Epithelial cell of prostate (primary cell): ENCODE measurements around the gene CLGN.
A peak's percentile ranks its signal among the peaks of the same experiment; 100 is the strongest.

ENCODE experiments used
- DNase-seq: peaks from one replicate; pipeline ENCODE4 v3.0.0-alpha.2; 2011; ENCODE audit warnings: low read depth, low spot score
- H3K27ac ChIP-seq: fragments of 450-650 bp; 2 replicates; pipeline ENCODE4 v1.5.1; 2017; ENCODE audit warnings: mild to moderate bottlenecking

CLGN gene

DNA sequence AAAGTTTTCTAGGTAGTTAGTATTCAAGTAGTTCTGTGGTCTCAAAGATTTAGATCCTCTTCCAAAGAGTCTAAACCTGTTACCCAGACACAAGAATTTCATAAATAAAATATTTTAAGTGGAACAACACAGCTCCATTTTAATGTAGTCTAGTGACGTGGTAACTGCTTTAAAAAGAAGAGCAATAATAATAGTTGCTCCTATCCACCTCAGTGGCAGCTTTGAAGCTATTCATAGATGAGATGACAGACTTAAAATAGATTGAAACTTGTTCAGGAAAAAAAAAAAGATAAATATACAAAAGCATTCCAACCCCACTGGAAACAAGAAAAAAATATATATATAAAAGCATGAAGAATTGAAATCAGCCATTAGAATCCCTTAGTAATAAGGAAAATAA, 39.4 kb downstream of the CLGN start:
- DNase-seq, result no peak
- H3K27ac ChIP-seq, result no peak overlapping the region

DNA sequence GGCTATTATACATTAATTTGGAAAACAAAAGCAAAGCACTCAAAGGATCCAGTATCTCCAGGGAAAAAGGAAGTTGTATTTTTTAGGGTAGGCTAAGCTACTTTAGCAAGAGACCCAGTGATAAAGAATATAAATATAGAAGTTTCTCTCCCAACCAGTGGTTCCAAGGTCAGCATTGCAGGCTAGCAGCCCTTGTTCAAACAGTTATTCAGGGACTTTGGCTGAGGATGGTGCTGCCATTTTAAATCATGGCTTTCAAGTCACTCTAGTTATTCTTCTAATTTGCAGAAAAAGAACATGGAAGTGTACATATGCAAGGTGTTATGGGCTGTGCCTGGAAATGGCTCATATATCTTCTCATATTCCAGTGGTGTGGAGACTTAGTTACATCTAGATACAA, 44.7 kb downstream of the CLGN start:
- DNase-seq, result no peak

DNA sequence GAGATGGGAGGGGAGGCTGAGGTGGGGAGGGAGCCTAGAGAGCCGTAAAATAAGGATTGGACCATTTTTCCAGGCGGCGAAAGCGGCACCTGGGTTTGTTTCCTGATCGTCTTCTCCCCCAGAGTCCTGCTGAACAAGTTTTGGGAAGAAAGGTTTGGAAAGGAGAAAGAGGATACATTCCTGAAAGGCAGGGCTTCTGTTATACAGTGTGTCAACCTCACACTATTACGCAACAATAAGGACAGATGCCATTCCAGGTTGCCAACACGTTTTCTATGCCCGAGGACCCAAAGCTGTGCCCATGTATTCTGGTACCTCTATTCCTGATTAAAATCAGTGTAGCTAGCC, 53.3 kb downstream of the CLGN start:
- peak overlapping the region; percentile 79 for H3K27ac ChIP-seq
- DNase-seq, result no peak

More for the DNA sequence above, 44.7 kb downstream of the CLGN start:
- no peak overlapping the region for H3K27ac ChIP-seq

DNA sequence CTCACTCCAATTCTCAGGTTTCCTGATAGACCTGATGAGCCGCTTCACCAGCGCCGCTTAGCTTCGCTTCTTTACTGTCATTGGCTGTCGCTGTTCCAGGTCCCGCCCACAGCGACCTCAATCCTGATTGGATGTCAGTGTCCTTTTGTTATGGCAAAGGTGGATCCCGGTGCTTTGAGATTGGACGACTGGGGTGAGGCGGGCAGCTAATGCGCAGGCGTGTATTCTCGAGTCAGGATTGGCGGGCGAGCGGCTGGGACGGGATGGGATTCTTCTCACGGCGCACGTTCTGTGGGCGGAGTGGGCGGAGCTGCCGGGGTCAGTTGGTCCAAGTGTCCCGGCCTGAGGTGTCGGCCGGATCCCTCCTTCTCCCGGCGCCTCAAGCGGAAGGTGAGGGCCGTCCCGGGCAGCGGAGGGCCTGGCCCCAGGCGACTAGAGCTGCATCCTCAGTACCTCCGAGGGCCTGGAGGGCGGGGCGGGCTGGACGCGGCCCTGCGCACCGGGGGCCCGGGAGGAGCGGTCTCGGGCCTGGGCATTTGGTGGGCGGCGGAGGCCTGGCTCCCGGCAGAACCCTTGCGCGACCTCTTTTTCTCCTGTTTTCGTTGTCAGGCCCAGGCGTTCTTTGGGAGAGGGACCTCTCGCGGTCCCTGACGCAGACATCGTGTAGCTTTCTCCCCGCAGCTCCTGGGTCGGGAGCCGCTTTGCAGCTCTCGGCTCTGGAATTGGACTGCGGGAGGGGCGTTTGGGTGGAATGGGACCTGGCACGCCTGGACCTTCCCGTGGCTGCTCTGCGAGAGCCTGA, 53.9 kb downstream of the CLGN start, which contains the start of gene SCOC:
Gene SCOC (plus strand): TSS at position 319 of the 802 bp plus-strand sequence. CDS start 5,525 bp downstream, outside the sequence.
- peak within 1 kb of the TSS; percentile 79 for H3K27ac ChIP-seq
- peak; percentile 94 for DNase-seq

DNA sequence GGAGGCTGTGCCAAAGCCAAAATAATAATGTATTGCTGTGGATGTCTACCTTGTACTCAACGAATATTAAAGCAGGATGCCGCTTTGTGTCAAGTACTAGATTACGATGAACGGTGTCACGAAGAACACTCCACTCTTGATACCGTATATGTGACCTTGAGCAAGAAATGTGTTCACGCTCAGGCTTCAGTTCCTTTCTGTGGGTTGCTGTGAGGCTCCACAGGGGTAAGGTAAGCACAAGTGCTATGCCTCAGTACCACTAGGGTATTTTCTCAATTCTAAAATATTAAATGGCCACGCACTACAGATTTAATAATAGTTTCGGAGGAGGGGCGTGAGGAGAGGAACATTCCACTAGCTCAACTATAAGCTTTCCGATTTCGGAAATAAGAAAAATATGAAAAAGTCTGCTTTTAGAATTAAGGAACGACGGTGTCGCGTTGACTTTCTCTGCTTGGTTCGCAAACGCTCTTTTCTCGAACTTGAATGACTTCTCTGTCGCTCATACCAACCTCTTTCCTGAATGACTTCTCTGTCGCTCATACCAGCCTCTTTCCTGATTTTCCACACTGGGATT, 54.6 kb downstream of the CLGN start:
- no peak for DNase-seq
- peak overlapping the region; percentile 79 for H3K27ac ChIP-seq

DNA sequence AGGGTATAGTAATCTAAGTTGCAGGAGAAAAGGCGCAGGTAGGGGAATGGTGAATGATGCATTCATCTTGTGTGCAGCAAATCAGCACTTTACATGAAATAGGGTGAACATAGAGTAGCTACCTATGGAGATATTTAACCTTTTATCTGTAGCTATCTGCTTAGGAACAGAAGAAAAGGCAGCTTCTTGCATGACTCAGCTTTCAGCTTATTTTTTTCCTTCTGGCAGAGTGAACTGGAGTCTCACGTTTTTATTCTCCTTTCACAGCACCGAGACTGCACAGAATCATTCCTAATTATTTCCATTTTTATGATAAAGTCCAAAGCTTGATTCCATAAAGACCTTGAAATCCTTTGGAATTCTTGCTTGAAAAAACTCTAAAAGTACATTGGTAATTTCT, 58.8 kb downstream of the CLGN start:
- no peak for DNase-seq
- H3K27ac ChIP-seq, result peak overlapping the region; percentile 71

DNA sequence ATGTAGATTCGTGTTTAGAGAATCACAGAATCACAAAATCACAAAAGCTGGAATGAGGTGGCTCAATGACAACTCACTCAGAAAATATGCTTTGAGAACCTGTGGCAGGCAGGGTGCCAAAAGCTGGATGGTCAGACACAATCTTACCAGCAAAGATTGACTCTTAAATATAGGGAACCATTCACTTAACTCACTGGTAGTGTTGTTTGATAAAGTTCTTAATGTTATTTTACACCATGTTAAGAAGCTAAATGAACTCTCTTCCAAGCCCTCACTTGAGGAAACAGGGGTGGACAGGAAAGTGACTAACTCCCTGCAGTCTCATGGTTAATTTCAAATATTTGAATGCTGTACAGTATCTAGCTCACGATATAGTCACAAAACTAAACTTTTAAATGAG, 59.7 kb downstream of the CLGN start:
- H3K27ac ChIP-seq, result peak overlapping the region; percentile 71
- DNase-seq, result peak; percentile 12

DNA sequence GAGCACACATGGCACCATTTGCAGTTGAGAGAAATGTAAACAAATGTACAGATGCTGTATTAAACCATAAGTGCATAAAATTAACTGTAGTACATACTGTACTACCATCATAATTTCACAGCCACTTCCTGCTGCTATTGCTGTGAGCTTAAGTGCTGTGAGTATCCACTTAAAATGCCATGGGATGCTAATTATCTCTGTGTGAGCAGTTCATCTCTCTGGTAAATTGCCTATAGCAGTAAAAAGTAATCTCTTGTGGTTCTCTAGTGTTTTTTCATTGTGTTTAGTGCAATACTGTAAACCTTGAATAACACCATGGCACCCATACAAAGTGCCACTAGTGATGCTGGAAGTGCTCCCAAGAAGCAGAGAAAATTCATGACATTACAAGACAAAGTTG, 63.9 kb downstream of the CLGN start:
- no peak for DNase-seq
- no peak overlapping the region for H3K27ac ChIP-seq

DNA sequence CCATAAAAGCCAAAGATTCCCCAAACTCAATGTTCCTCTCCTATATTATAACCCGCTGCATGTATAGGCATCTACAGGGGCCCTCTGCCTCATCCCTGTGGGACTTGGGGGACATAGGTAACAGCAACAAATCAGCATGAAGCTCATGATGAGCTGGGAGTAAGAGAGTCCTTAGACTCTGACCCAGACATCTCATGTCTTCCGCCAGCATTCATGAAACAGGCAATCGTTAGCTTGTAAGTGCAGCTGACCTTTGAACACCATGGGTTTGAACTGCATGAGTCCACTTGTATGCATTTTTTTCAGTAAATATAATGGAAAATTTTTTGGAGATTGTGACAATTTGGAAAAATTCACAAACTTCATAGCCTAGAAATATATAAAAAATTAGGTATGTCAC, 64.4 kb downstream of the CLGN start:
- DNase-seq, result no peak
- no peak overlapping the region for H3K27ac ChIP-seq

DNA sequence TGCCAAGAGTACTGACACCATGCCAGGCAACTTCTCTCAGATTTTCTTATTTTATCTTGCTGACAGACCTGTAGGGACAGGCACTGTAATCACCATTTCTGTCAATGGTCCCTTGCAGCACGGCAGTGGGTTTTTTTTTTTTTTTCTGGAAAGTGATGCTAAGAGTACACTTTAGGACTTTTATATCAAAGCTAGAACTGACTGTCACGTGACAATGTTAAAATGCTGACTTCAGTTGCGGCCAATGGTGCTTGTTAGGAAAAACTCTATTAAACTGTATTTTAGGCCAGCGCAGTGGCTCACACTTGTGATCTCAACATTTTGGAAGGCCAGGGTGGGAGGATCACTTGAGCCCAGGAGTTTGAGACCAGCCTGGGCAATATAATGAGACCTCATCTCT, 66.3 kb downstream of the CLGN start:
- DNase-seq, result no peak
- H3K27ac ChIP-seq, result no peak overlapping the region

DNA sequence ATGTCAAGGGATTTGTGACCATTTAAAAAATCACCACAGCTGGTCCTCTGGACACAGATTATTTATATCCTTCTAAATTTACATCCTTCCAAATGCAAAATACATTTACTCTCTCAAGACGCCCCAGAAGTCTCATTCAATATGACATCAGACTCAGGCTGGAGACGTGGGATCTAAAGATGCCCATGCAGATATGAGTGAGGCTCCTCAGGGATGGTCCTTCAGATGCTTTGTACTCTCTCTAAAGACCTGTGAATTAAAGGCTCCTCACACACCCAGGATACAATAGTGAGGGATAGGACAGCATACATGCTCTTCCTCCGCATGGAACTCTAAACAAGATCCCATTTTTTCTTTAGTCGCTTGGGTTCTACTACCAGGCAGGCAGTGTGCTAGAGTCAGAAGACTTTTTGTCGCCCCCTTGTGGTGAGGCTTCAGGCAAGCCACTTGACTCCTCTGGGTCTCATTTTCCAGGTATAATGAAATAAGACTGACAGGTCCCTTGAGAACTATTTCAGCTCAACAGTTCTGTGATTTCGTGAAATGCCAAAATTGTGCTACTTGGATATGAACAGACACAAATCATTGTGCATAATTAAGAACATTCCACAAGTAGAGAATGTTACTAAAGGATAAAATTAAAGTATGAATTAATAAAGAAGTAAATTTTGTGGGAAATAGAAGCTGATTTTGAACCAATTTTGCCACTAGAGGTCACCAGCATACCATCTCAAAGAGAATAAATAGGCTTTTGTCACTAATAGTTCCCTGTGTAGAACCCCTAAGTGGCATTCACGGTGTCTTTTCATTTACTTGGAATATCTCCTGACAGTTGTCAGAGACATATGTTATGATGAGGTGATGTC, 67.7 kb downstream of the CLGN start:
- H3K27ac ChIP-seq, result no peak overlapping the region
- peak; percentile 6 for DNase-seq

DNA sequence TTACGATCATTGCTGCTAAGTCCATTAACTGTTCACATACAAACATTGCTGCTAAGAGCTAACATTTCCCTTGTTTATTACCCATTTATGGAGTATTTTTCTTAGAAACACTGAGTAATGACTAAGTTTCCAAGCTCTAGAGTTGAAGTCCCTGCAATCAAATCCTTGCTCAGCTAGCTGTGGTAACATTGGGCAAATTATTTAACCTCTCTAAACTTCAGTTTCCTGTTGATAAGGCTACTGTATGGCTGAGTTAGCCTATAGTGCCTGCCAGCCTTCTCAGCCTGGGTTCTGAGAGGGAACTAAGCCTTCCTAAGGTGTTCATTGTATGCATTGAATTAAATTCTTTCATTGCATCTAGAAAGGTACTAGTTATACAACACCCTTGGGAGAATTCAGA, 69.2 kb downstream of the CLGN start:
- no peak for DNase-seq
- no peak overlapping the region for H3K27ac ChIP-seq

DNA sequence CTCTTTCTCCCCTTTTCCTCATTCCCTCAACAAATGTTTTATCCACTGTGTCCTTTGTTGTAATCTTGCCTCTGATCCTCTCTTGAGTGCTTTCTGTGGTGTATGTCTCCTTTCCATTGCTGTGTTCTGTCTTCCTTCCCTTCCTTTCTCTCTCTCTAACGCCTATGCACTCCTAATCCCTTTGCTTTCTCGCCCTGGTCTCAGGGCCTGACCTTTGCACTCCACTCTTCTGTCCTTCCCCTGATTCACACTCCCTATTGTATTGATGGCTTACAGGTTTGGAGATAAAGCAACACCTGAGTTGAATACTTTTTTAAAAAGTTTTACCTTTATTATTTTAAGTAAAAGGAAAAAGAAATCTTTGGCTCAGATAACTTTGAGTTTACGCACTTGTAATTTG, 69.6 kb downstream of the CLGN start:
- no peak for DNase-seq
- no peak overlapping the region for H3K27ac ChIP-seq

DNA sequence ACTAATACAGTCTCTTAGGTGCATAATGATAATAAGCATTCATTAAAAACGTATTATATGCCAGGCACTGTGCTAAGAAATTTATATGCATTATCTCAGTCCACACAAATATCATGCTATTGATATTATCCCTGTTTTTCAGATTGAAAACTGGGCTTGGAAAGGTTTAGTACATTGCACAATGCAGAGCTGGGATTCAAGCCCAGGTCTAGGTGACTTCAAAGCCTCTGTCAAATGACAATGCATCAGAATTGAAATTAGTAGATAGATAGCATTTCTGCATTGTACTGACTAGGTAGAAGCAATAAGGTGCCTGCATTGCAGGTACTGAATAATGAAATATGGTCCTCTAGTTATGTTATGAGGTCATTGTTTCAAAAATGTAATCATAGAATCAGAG, 72.2 kb downstream of the CLGN start:
- no peak for DNase-seq
- H3K27ac ChIP-seq, result no peak overlapping the region

DNA sequence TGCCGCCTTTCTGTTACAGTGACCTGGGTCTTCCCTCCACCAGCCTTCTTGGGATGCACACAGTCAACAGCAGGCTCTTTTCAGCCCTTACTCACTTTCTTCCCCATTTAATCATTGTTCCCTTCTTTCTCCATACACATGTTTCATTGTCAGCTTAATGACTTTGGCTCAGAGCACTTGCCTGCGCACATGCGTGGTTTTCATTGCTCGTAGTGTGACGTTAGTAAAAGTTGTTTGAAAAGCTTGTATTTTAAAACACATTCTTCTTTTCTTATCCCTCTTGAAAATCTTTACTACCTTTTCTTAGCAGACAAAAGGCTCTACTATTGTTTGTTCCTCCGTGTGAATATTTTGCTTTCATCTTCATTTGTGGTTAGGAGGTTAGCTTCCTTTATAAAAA, 73.7 kb downstream of the CLGN start:
- DNase-seq, result no peak

DNA sequence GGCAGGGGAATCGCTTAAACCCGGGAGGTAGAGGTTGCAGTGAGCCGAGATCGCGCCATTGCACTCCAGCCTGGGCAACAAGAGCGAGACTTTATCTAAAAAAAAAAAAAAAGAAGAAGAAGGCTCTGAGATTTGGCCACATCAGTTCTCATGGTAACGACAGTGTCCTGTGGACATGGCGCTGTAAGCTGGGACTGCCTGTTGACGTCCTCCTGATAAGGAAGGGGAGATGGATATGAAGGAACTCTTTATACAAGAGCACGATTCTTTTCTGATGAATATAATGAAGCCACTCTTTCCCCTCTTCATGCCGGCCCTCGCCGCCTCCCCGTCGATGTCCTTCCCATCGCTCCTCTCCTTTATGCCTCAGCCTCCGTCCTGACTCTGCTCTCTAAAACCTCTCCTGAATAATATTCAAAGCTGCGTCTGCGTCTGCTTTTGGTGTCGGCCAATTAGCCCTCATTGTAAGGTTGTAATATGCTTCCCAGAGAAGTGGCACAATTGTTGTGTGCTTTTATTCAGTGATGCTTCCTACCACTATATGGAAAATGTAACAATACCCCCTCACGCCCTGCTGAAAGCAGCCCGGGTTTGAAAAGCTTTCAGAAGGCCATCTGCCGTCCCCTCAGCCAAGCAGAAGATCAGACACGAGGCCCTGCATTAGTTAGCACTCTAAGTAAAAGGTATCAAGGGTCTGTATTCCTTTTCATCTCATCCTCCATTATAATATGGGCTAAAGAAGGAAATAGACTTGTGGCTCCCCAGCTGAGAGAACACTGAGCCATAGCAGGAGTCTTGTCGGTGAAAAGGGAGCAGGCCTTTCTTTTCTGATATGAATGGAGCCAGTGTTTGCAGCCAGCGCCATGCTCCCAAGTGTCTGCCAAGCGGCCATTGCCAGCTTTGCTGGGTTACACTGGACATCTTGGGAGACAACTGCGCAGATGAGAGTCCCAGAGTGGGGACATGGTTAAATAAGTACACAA, 76.1 kb downstream of the CLGN start:
- H3K27ac ChIP-seq, result no peak overlapping the region
- DNase-seq, result no peak

More for the DNA sequence above, 73.7 kb downstream of the CLGN start:
- no peak overlapping the region for H3K27ac ChIP-seq

DNA sequence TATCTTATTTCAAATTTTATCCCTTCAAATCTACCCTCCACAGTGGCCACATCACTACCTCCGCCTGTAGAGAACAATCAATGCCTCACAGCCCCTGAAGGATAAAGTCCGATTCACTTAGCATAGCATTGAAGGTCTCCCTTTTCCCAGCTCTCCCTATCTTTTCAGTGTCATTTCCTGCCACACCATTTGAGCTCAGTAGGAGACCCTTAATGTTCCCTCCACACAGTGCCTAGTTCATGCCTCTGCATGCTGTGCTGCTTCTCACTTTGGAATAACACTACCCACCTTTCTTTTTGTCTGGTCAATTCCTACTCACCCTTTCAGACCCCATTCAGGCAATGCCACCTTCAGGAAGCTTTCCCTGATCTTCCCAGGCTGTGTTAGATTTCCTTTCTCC, 77.6 kb downstream of the CLGN start:
- no peak for DNase-seq
- H3K27ac ChIP-seq, result no peak overlapping the region

DNA sequence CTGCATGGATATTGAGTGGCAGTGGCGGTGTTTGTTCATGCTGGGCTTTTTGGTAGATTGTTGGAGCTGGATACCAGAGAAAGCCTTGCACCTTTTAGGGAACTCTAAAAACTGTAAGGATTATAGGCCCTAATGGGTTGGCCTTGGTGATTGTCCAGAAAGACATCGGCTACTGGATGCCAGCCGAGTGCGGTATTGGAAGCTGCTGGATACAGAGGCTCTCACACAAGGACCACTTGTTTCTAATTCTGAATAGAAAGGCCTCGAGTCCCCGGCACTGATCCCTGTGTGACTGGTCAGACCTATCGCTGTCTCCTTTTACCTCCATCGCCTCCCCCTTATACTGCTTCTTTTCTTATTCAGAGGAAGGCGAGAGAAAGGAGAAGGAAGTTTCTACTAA, 81.3 kb downstream of the CLGN start:
- H3K27ac ChIP-seq, result no peak overlapping the region
- no peak for DNase-seq

DNA sequence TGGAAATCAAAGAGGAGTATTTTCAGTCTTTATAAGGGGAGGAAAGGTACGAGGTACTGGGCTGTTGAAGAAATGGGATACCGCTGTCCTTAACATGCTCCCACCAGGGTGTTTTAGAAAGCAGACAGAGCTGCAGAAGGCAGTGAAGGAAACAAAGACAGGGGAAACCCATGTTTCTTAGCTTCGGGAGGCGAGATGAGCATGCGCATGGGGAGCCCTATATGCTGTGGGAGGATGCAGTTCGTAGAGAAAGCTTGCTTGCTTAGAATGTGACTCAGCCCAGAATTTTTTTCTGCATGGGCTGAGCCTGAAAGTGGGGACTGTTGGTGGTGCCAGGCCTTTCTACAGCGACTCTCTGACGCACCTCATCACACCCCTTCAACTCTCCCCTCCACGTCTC, 82.8 kb downstream of the CLGN start:
- no peak for DNase-seq
- no peak overlapping the region for H3K27ac ChIP-seq

DNA sequence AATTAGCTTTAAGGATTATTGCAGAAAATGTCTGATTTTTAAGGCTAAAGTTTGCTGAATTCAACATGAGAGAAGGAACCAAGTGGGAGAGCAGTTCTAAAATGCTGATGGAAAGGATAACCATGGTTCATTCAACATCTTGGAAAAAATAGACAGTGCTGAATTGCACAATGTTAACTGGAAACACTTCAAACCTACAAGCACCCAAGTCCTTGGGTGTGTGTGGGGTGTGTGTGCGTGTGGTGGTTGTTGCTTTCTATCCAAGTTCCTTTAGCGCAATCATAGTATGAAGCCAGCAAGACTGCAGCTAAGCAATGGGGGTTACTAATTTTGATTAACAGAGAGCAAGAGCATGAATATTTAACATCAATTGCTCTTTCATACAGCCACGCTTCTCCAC, 83.3 kb downstream of the CLGN start:
- no peak overlapping the region for H3K27ac ChIP-seq
- no peak for DNase-seq
